GM20000 (cell line): ENCODE results near the gene FCF1.
"Not testable (repeated sequence)": the region's sequence is repeated elsewhere in the genome, so short reads cannot be mapped to it uniquely, and the experiment has no call there.

ENCODE experiments used
- DNase-seq: peaks from one replicate; pipeline ENCODE4 v3.0.0; 2012; ENCODE audit warnings: low spot score
- CTCF ChIP-seq: IDR thresholded peaks from 2 replicates; pipeline ENCODE4 v1.5.1; 2012; ENCODE audit warnings: mild to moderate bottlenecking, control low read depth; ENCODE audit errors: extremely low read depth, missing control alignments

The FCF1 gene

GRCh38 chr14:74737753-74738325, 24.9 kb downstream of the FCF1 start:
- TF ChIP-seq CTCF, result no peak
- no peak for DNase-seq

- DNase-seq, result no peak
- TF ChIP-seq CTCF, result no peak
Observed at GRCh38 chr14:74739293-74740030, 26.5 kb downstream of the FCF1 start.

GRCh38 chr14:74747237-74747636, 34.3 kb downstream of the FCF1 start:
- no peak for TF ChIP-seq CTCF
- DNase-seq, result no peak

GRCh38 chr14:74754157-74754556, 41.2 kb downstream of the FCF1 start:
- TF ChIP-seq CTCF, result no peak
- no peak for DNase-seq

GRCh38 chr14:74754899-74755298, 42.0 kb downstream of the FCF1 start:
- no peak for TF ChIP-seq CTCF
- no peak for DNase-seq

- no peak for DNase-seq
- no peak for TF ChIP-seq CTCF
Observed at GRCh38 chr14:74756326-74756725, 43.4 kb downstream of the FCF1 start.

- not testable (repeated sequence) for DNase-seq
Observed at GRCh38 chr14:74758505-74758904, 45.6 kb downstream of the FCF1 start.
